Measurements from ENCODE around the gene CDH1. TPM values are rescaled to one million over a fixed set of nuclear protein-coding genes. Genes with fewer than 3 reads are reported as not detected.

The CDH1 gene
- total RNA-seq, 4 donors from 2014 or later = 190 to 551 (median 434) TPM

DNA sequence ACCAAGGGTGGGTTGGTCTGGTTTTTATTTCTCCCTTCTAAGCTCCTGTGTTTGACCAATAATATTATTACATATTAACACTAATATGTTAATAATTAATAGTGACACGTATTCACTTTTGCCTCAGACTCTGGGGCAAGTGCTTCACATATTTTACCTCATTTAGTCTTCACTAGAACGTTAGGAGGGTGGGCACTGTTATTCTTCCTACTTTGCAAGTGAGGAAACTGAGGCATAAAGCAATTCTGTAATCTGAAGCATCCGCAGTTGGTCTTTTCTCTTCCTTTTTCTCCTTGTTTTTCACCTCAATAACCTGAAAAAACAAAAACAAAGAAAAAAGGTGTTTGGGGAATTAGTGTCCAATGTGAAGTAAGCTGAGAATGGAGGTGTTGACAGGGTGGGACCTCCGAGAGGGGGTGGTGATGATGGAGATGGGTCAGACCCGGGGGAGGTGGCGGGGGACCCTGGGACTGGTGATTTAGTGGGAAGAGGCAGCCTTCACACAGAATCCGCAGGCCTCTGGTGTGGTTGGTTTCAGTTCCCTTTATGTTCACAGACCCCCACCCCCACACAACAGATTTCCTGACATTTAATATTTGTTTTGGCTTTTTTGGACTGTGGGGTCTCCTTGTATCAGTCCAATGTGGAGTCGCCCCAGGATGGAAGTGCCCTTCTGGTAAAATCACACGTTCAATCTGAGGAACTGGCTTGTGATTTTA is 3.7 kb downstream of the CDH1 start:
- intact Hi-C loops (cut with DNase I; ENCODE audit: low total_unique reads) = no loop called here
- H3K9me3 ChIP-seq = no peaks in the 10 kb centered on the region
- no peak for DNase-seq
- H3K27me3 ChIP-seq = peaks cover 28% of the 10 kb centered on the region
- H3K27ac ChIP-seq = peak overlapping the region; percentile 84 to 91 (median 85)
- H3K4me3 ChIP-seq = no peak overlapping the region
- H3K4me1 ChIP-seq = peaks cover 5 to 67% (median 53%) of the 10 kb centered on the region in 4 donors
- in situ Hi-C loops (cut with MboI; ENCODE audit: low pct_ligation_motif_present in 1 of 4, low pct_unique_long_range_greater_than_20kb in 1 of 4, low sequenced_read_pairs in 3 of 4) = no loop called here
- TF ChIP-seq, protein P1, sequence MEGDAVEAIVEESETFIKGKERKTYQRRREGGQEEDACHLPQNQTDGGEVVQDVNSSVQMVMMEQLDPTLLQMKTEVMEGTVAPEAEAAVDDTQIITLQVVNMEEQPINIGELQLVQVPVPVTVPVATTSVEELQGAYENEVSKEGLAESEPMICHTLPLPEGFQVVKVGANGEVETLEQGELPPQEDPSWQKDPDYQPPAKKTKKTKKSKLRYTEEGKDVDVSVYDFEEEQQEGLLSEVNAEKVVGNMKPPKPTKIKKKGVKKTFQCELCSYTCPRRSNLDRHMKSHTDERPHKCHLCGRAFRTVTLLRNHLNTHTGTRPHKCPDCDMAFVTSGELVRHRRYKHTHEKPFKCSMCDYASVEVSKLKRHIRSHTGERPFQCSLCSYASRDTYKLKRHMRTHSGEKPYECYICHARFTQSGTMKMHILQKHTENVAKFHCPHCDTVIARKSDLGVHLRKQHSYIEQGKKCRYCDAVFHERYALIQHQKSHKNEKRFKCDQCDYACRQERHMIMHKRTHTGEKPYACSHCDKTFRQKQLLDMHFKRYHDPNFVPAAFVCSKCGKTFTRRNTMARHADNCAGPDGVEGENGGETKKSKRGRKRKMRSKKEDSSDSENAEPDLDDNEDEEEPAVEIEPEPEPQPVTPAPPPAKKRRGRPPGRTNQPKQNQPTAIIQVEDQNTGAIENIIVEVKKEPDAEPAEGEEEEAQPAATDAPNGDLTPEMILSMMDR (IDR thresholded peaks at IDR 0.05) = no peak
- no peaks in the 10 kb centered on the region for H3K36me3 ChIP-seq
- WGBS, 2 donors (ENCODE audit: low coverage in 1 of 2) = 56 to 73% methylated on average over 6 to 9 of the region's 9 CpGs

DNA sequence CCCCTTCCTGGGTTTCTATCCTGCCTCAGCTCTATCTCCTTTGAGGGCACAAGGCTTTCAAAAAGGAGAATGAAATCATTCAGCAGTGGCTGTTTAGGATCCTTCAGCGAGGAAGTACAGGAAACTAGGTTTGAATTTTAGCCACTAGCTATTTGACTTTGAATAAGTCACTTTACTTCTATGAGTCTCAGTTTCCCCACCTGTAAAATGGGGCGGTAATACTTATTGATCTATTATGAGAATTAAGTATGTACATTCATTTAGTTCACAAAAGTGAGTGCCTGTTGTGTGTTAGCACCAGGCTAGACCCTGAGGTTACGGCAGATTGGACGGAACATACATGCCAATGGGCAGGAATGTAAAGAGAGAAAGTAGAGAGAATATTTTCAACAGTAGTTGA is 6.6 kb downstream of the CDH1 start:
- TF ChIP-seq POLR2A (IDR thresholded peaks at IDR 0.05) (no peak), EP300 (IDR thresholded peaks at IDR 0.05; ENCODE audit: low read depth) (no peak), POLR2AphosphoS5 (IDR thresholded peaks at IDR 0.05) (no peak)
- TF ChIP-seq, protein P1 (IDR thresholded peaks at IDR 0.05) = no peak
- intact Hi-C loops (cut with DNase I; ENCODE audit: low total_unique reads) (no loop called here), in situ Hi-C loops (cut with MboI; ENCODE audit: low pct_ligation_motif_present in 1 of 4, low pct_unique_long_range_greater_than_20kb in 1 of 4, low sequenced_read_pairs in 3 of 4) (no loop called here)
- Histone ChIP-seq H3K27me3 (no peaks in the 10 kb centered on the region), H3K4me1 (peaks cover 5 to 80% (median 52%) of the 10 kb centered on the region in 4 donors), H3K36me3 (no peaks in the 10 kb centered on the region), H3K27ac (peak overlapping the region; percentile 84 to 91 (median 85)), H3K4me3 (no peak overlapping the region), H3K9me3 (no peaks in the 10 kb centered on the region)
- DNase-seq = no peak
- WGBS, 2 donors (ENCODE audit: low coverage in 1 of 2) = 68 to 77% methylated on average over 4 of the region's 4 CpGs

DNA sequence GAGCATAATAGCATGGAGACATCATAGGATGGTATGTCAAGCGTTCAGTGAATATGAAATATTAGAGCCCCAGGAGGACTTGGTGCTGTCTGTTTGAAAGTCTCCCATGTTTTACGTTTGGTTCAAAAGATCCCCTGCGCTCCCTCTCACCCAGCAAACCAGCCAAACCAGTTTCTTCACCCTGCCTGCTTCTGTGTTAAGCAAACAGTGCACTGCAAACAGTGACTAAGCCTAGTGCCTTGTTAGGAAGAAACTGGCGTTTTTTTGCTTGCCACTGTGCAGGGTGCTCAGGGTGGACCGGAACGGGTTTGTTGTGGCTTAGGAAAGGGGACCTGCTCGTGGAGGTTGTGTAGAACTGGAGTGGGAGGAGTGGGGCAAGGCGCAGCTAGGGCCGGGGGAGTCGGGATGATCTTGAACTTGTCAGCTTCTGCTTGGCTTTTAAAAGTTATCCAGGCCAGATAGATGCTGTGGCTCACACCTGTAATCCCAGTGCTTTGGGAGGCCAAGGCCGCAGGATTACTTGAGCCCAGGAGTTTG is 7.7 kb downstream of the CDH1 start:
- H3K27ac ChIP-seq = peak overlapping the region; percentile 84 to 91 (median 85)
- DNase-seq = peak; percentile 86
- intact Hi-C loops (cut with DNase I; ENCODE audit: low total_unique reads) (no loop called here), in situ Hi-C loops (cut with MboI; ENCODE audit: low pct_ligation_motif_present in 1 of 4, low pct_unique_long_range_greater_than_20kb in 1 of 4, low sequenced_read_pairs in 3 of 4) (no loop called here)
- H3K36me3 ChIP-seq = no peaks in the 10 kb centered on the region
- H3K9me3 ChIP-seq = no peaks in the 10 kb centered on the region
- no peak overlapping the region for H3K4me3 ChIP-seq
- peak; percentile 33 to 87 (median 78) for TF ChIP-seq POLR2AphosphoS5 (IDR thresholded peaks at IDR 0.05)
- TF ChIP-seq POLR2A (IDR thresholded peaks at IDR 0.05) = peak; percentile 58
- TF ChIP-seq, protein P1 (IDR thresholded peaks at IDR 0.05) = no peak
- no peak for TF ChIP-seq EP300 (IDR thresholded peaks at IDR 0.05; ENCODE audit: low read depth)
- H3K4me1 ChIP-seq = peaks cover 5 to 77% (median 49%) of the 10 kb centered on the region in 4 donors
- no peaks in the 10 kb centered on the region for H3K27me3 ChIP-seq
- 47% methylated on average over 11 of the region's 11 CpGs; no CpG with 5 or more reads in 1 of the 2 donors for WGBS, 2 donors (ENCODE audit: low coverage in 1 of 2)

DNA sequence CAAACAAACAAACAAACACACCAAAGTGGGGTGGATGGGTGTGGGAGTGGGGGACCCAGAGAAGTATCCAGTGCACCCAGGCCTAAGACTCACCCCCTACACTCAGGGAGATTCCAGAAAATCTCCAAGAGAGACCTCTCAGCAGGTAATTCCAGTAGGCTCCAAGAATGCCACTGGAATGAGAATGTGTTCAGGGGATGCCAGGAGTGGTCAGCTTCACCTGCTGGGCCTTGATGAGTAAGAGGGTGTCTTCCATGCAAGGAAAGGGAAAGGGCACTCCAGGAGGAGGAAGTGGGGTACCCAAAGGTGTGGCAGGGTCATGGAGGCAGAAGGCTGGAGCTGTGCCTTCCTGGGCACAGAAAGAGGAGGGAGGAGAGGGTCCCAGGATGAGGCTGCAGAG is 9.9 kb downstream of the CDH1 start:
- Histone ChIP-seq H3K9me3 (no peaks in the 10 kb centered on the region), H3K36me3 (no peaks in the 10 kb centered on the region), H3K27ac (peak overlapping the region in 3 of 4 donors; percentile 31 to 91 (median 84)), H3K4me1 (peaks cover 0 to 75% (median 38%) of the 10 kb centered on the region in 4 donors), H3K4me3 (no peak overlapping the region), H3K27me3 (no peaks in the 10 kb centered on the region)
- DNase-seq = no peak
- in situ Hi-C loops (cut with MboI; ENCODE audit: low pct_ligation_motif_present in 1 of 4, low pct_unique_long_range_greater_than_20kb in 1 of 4, low sequenced_read_pairs in 3 of 4) = no loop called here
- TF ChIP-seq POLR2A (IDR thresholded peaks at IDR 0.05) (no peak), POLR2AphosphoS5 (IDR thresholded peaks at IDR 0.05) (no peak), EP300 (IDR thresholded peaks at IDR 0.05; ENCODE audit: low read depth) (no peak)
- TF ChIP-seq, protein P1 (IDR thresholded peaks at IDR 0.05) = no peak
- intact Hi-C loops (cut with DNase I; ENCODE audit: low total_unique reads) = no loop called here
